Renal pelvis (tissue), 4 donors: ENCODE data around the gene GPAT2. TPM values are rescaled to one million over a fixed set of nuclear protein-coding genes. Genes with fewer than 3 reads are reported as not detected.
"Not testable (repeated sequence)": the region's sequence is repeated elsewhere in the genome, so short reads cannot be mapped to it uniquely, and the experiment has no call there.

Experiments used
- DNase-seq: peaks from one replicate; pipeline ENCODE4 v3.0.0-alpha.2; 2013
- polyA plus RNA-seq, 3 donors: library from polyadenylated mRNA; unstranded; fragments of 120-200 nt; gene quantifications; one replicate each; pipeline ENCODE4 v1.2.1, GENCODE V29; 2013; ENCODE audit not compliant: insufficient read length in 3 of 3

Gene GPAT2
- polyA plus RNA-seq, 3 donors = 0.71 to 4.0 (median 2.8) TPM

GRCh38 chr2:96065954-96066353 lies 31.2 kb upstream of the GPAT2 start:
- DNase-seq = not testable (repeated sequence)

- DNase-seq = no peak
Measured at GRCh38 chr2:96065381-96065930, 30.7 kb upstream of the GPAT2 start.

GRCh38 chr2:96064760-96065159 lies 30.0 kb upstream of the GPAT2 start:
- not testable (repeated sequence) for DNase-seq

- DNase-seq = not testable (repeated sequence)
Measured at GRCh38 chr2:96064047-96064675, 29.4 kb upstream of the GPAT2 start.

- not testable (repeated sequence) for DNase-seq
Measured at GRCh38 chr2:96063116-96063899, 28.6 kb upstream of the GPAT2 start.

GRCh38 chr2:96062483-96062882 lies 27.8 kb upstream of the GPAT2 start:
- DNase-seq = not testable (repeated sequence)

GRCh38 chr2:96061901-96062300 lies 27.2 kb upstream of the GPAT2 start:
- not testable (repeated sequence) for DNase-seq

GRCh38 chr2:96061197-96061817 lies 26.6 kb upstream of the GPAT2 start:
- DNase-seq = not testable (repeated sequence)

GRCh38 chr2:96060325-96060724 lies 25.6 kb upstream of the GPAT2 start:
- not testable (repeated sequence) for DNase-seq

GRCh38 chr2:96059443-96059842 lies 24.7 kb upstream of the GPAT2 start:
- DNase-seq = not testable (repeated sequence)

GRCh38 chr2:96055830-96056229 lies 21.1 kb upstream of the GPAT2 start:
- not testable (repeated sequence) for DNase-seq

GRCh38 chr2:96054537-96054936 lies 19.8 kb upstream of the GPAT2 start:
- not testable (repeated sequence) for DNase-seq

- DNase-seq = not testable (repeated sequence)
Measured at GRCh38 chr2:96053385-96053784, 18.7 kb upstream of the GPAT2 start.

GRCh38 chr2:96052632-96053031 lies 17.9 kb upstream of the GPAT2 start:
- not testable (repeated sequence) for DNase-seq

GRCh38 chr2:96049917-96050262 lies 15.2 kb upstream of the GPAT2 start:
- DNase-seq = not testable (repeated sequence)

- not testable (repeated sequence) for DNase-seq
Measured at GRCh38 chr2:96049049-96049916, 14.6 kb upstream of the GPAT2 start.

GRCh38 chr2:96035554-96035953 lies 838 bp upstream of the GPAT2 start:
- DNase-seq = not testable (repeated sequence)

GRCh38 chr2:96033997-96034396 lies 719 bp downstream of the GPAT2 start:
- not testable (repeated sequence) for DNase-seq

- DNase-seq = not testable (repeated sequence)
Measured at GRCh38 chr2:96027725-96028325, 6.9 kb downstream of the GPAT2 start.

GRCh38 chr2:96025755-96026154 lies 9.0 kb downstream of the GPAT2 start:
- DNase-seq = not testable (repeated sequence)

GRCh38 chr2:96025194-96025492 lies 9.6 kb downstream of the GPAT2 start:
- no peak for DNase-seq
